Measurements from ENCODE around the gene PRRC1. TPM values are rescaled to one million over a fixed set of nuclear protein-coding genes. Genes with fewer than 3 reads are reported as not detected.

The PRRC1 gene
- 41.9 to 52.4 TPM (median 49.5 TPM) in 5 replicates for total RNA-seq (2022; extraction: Qiagen RNA extraction)

GRCh38 chr5:127517480-127518318 lies at the start of gene PRRC1:
Gene PRRC1, plus strand, starts transcription at chr5:127517640. Its CDS starts 5,840 bp downstream, at chr5:127523480.

Other genes with a start within 250 kb of the PRRC1 start
- not detected in 5 replicates for gene MEGF10, start 226.8 kb upstream of the PRRC1 start, total RNA-seq (2022; extraction: Qiagen RNA extraction)
- not detected in 5 replicates for gene CTXN3, start 131.4 kb downstream of the PRRC1 start, total RNA-seq (2022; extraction: Qiagen RNA extraction)
- gene CCDC192, start 185.8 kb downstream of the PRRC1 start, total RNA-seq (2022; extraction: Qiagen RNA extraction) = not detected in 5 replicates

All from A549 treated with CORT108297 at 1 μM for 4 hours (cell line).